Esophagus squamous epithelium (tissue), 5 donors: ENCODE data around the gene KSR1. TPM values are rescaled to one million over a fixed set of nuclear protein-coding genes. Genes with fewer than 3 reads are reported as not detected.

Experiments used
- DNase-seq: peaks from one replicate; lab custom pipeline; 2025; lab: John Stamatoyannopoulos, UW
- H3K27ac ChIP-seq, 4 donors: fragments of 200-600 bp; sonication (generic); one replicate each; pipeline ENCODE4 v1.5.1; 2016 to 2019; ENCODE audit warnings: mild to moderate bottlenecking in 1 of 4
- H3K27me3 ChIP-seq, 4 donors: fragments of 200-600 bp; sonication (generic); 1 replicate in 3 of 4; 2 replicates in 1 of 4; pipeline versions ENCODE4 v1.5.1 to v1.6.0; 2017 to 2021; ENCODE audit warnings: antibody characterized with exemption in 1 of 4
- H3K36me3 ChIP-seq, 3 donors: fragments of 200-600 bp; sonication (generic); one replicate each; pipeline ENCODE4 v1.5.1; 2016 to 2019
- H3K4me1 ChIP-seq, 3 donors: fragments of 200-600 bp; sonication (generic); one replicate each; pipeline ENCODE4 v1.5.1; 2017 to 2019
- H3K4me3 ChIP-seq, 4 donors: fragments of 200-600 bp; sonication (generic); 1 replicate in 3 of 4; 2 replicates in 1 of 4; pipeline ENCODE4 v1.5.1; 2016 to 2019; ENCODE audit warnings: mild to moderate bottlenecking in 2 of 4, moderate library complexity in 1 of 4
- H3K9me3 ChIP-seq, 3 donors: fragments of 200-600 bp; sonication (generic); one replicate each; pipeline ENCODE4 v1.5.1; 2016 to 2019
- CTCF ChIP-seq, 6 experiments: fragments of 450-650 bp in 4 of 6; fragments of 200-600 bp in 2 of 6; sonication (generic) in 2 of 6; IDR thresholded peaks; one replicate each; pipeline ENCODE4 v1.5.1; 2016 to 2019; ENCODE audit warnings: antibody characterized with exemption in 6 of 6, mild to moderate bottlenecking in 4 of 6, moderate library complexity in 4 of 6
- POLR2A ChIP-seq, 4 donors: fragments of 450-650 bp; IDR thresholded peaks; one replicate each; pipeline ENCODE4 v1.6.1; 2017; ENCODE audit warnings: antibody characterized with exemption in 4 of 4, mild to moderate bottlenecking in 4 of 4, moderate library complexity in 3 of 4
- WGBS, 2 donors: methylation state at CpG; one replicate each; pipeline ENCODE4 v1.1.5; 2018; 5-methylcytosine and 5-hydroxymethylcytosine counted together
- intact Hi-C: fragments of 100-400 bp; cut with DNase I; formaldehyde crosslinking; loops from one replicate; pipeline ENCODE4 v1.15.0; 2022
- total RNA-seq, 4 donors: library from RNA; depleted of rRNA; stranded (reverse); fragments of >200 nt; gene quantifications; one replicate each; pipeline ENCODE4 v1.1.0, GENCODE V29; 2016
- donor health status: DM: yes; HTN: yes; CAD: no.

Gene KSR1
- total RNA-seq, 4 donors from 2014 or later = 22.3 to 32.4 (median 31.0) TPM

GRCh38 chr17:27555339-27555738, 99.1 kb downstream of the KSR1 start:
- DNase-seq = no peak
- intact Hi-C loops = no loop called here
- peaks cover 7 to 39% (median 17%) of the 10 kb centered on the region in 3 donors for H3K4me1 ChIP-seq

GRCh38 chr17:27558341-27558740, 102.1 kb downstream of the KSR1 start:
- no peak for DNase-seq
- no peaks in the 10 kb centered on the region for H3K9me3 ChIP-seq
- no peaks in the 10 kb centered on the region for H3K27me3 ChIP-seq
- 76 to 82% methylated on average over 4 of the region's 5 CpGs for WGBS, 2 donors
- intact Hi-C loops = no loop called here
- H3K36me3 ChIP-seq = peaks cover 0 to 59% (median 0%) of the 10 kb centered on the region in 3 donors
- no peak overlapping the region for H3K4me3 ChIP-seq
- TF ChIP-seq CTCF (IDR thresholded peaks at IDR 0.05) (no peak), POLR2A (IDR thresholded peaks at IDR 0.05) (no peak)
- H3K4me1 ChIP-seq = peaks cover 11 to 23% (median 22%) of the 10 kb centered on the region in 3 donors
- no peak overlapping the region for H3K27ac ChIP-seq

More at GRCh38 chr17:27555339-27555738, 99.1 kb downstream of the KSR1 start:
- Histone ChIP-seq H3K9me3 (no peaks in the 10 kb centered on the region), H3K27ac (no peak overlapping the region), H3K27me3 (no peaks in the 10 kb centered on the region), H3K4me3 (no peak overlapping the region), H3K36me3 (peaks cover 0 to 85% (median 3%) of the 10 kb centered on the region in 3 donors)
- WGBS, 2 donors = 69 to 79% methylated on average over 5 of the region's 5 CpGs
- no peak for TF ChIP-seq POLR2A (IDR thresholded peaks at IDR 0.05)
- no peak for TF ChIP-seq CTCF (IDR thresholded peaks at IDR 0.05)

GRCh38 chr17:27558842-27559505, 102.7 kb downstream of the KSR1 start:
- Histone ChIP-seq H3K4me3 (no peak overlapping the region), H3K36me3 (peaks cover 0 to 52% (median 0%) of the 10 kb centered on the region in 3 donors), H3K4me1 (peaks cover 11 to 23% (median 22%) of the 10 kb centered on the region in 3 donors), H3K27me3 (no peaks in the 10 kb centered on the region), H3K27ac (peak overlapping the region; percentile 32 to 83 (median 68)), H3K9me3 (no peaks in the 10 kb centered on the region)
- no peak for DNase-seq
- intact Hi-C loops = no loop called here
- TF ChIP-seq CTCF (IDR thresholded peaks at IDR 0.05) (no peak), POLR2A (IDR thresholded peaks at IDR 0.05) (no peak)
- 81 to 86% methylated on average over 12 of the region's 12 CpGs for WGBS, 2 donors

DNA sequence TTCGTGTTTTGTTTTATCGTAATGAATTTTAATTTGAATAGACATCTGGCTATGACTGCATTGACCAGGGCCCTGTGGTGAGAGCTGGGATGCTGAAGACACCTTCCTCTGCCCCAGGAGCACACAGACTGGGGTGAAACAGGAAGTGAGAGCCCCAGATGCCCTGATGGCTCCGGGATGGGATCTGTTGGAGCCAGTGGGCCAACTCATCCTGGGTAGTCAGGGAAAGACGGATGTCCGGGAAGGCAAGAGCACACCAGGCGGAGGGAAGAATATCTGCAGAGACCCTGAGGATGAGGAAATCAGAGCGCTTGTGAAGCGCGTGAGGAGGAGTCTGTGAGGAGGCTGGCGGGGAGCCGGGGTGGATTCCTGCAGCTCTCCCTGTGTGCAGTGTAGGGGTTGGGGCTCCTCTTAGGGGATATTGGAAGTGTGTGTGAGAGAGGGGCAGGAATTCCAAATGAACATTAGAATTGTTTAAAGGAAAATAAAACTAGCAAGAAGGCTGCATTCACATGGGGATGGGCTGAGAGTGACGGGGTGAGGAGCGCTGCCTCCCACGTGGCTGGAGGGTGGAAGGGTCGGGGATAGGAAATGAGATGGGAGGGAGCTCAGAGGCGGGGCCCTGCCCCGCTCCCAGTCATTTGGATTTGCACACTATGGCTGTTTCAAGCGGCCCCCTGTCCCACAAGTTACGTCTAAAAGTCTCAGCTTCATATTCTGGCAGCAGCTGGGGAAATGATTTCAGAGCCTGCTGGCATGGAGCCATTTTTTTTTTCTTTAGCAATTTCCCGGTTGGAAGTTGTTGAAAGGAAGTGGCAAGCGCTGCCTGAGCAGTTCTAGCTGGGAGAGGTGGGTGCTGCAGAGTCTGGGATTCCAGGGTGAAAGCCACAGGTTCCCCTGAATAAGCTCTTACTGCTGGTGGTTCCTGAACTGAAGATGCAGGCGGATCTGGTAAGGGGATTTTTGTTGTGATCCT, 103.5 kb downstream of the KSR1 start:
- Histone ChIP-seq H3K4me1 (peaks cover 11 to 23% (median 22%) of the 10 kb centered on the region in 3 donors), H3K4me3 (peak overlapping the region in 3 of 4 donors; percentile 11 to 44 (median 24)), H3K36me3 (peaks cover 0 to 50% (median 0%) of the 10 kb centered on the region in 3 donors), H3K9me3 (no peaks in the 10 kb centered on the region), H3K27me3 (no peaks in the 10 kb centered on the region), H3K27ac (peak overlapping the region; percentile 32 to 83 (median 68))
- TF ChIP-seq CTCF (IDR thresholded peaks at IDR 0.05) = no peak
- no peak for TF ChIP-seq POLR2A (IDR thresholded peaks at IDR 0.05)
- intact Hi-C loops = no loop called here
- WGBS, 2 donors = 41 to 42% methylated on average over 20 to 22 of the region's 22 CpGs
- DNase-seq = no peak
